Measurements from ENCODE around the gene MEGF9.

DNA sequence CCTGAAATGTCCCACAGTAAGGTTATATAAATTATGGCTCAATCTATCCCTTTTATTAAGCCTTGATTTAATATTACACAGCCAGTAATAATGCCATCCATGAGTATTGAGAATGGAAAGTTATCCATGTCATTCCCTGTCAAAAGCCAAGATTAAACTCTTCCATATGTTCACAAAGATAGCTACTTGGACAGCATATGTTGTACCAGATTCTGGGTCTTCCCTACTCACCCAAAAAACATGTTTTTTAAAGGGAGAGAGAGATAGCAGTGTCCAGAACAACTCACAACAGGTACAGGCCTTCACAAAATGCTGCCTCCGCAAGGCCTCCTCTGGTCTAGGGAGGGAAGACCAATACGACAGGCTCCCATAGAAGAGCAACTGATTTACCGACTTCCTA is 149.7 kb downstream of the MEGF9 start:
- TF ChIP-seq, protein P1, sequence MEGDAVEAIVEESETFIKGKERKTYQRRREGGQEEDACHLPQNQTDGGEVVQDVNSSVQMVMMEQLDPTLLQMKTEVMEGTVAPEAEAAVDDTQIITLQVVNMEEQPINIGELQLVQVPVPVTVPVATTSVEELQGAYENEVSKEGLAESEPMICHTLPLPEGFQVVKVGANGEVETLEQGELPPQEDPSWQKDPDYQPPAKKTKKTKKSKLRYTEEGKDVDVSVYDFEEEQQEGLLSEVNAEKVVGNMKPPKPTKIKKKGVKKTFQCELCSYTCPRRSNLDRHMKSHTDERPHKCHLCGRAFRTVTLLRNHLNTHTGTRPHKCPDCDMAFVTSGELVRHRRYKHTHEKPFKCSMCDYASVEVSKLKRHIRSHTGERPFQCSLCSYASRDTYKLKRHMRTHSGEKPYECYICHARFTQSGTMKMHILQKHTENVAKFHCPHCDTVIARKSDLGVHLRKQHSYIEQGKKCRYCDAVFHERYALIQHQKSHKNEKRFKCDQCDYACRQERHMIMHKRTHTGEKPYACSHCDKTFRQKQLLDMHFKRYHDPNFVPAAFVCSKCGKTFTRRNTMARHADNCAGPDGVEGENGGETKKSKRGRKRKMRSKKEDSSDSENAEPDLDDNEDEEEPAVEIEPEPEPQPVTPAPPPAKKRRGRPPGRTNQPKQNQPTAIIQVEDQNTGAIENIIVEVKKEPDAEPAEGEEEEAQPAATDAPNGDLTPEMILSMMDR (IDR thresholded peaks at IDR 0.05): no peak
- no peak for TF ChIP-seq POLR2A (IDR thresholded peaks at IDR 0.05)
